ENCODE measurements around the gene MARCHF10.

GRCh38 chr17:62781356-62781755, 26.8 kb downstream of the MARCHF10 start:
- TF ChIP-seq CTCF (IDR thresholded peaks at IDR 0.05) (no peak), EZH2 (IDR thresholded peaks at IDR 0.05) (no peak), EZH2phosphoT487 (IDR thresholded peaks at IDR 0.05) (no peak)

Measured in neural progenitor cell (in vitro differentiated cells).